Urothelium cell line (cell line): ENCODE results near the gene MON1B.
"Not testable (repeated sequence)": the region's sequence is repeated elsewhere in the genome, so short reads cannot be mapped to it uniquely, and the experiment has no call there.

Experiments used
- DNase-seq: peaks from one replicate; pipeline ENCODE4 v3.0.0; 2011; ENCODE audit warnings: low spot score, mixed read lengths
- FAIRE-seq: peaks from 2 replicates; lab custom pipeline; 2011; peaks lifted over from hg19 to GRCh38; lab: Jason Lieb, UNC

Gene MON1B

DNA sequence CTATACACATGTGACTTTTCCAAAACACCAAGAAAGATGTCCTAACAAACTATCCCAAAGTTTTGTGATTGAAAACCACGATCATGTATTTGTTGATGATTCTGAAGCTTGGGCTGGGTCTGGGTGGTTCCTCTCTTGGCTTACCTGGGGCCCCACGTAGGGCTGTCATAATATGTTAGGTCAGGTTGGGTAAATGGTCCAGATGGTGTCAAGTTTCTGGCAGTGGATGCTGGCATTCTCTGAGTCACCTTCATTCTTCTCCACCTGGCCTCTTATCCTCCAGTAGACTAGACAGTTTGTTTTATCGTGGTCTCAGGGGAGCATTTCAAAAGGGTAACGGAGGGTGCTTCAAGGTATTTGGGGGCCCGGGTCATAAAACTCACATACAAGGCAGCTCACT is 47.6 kb downstream of the MON1B start:
- FAIRE-seq: no peak
- no peak for DNase-seq

DNA sequence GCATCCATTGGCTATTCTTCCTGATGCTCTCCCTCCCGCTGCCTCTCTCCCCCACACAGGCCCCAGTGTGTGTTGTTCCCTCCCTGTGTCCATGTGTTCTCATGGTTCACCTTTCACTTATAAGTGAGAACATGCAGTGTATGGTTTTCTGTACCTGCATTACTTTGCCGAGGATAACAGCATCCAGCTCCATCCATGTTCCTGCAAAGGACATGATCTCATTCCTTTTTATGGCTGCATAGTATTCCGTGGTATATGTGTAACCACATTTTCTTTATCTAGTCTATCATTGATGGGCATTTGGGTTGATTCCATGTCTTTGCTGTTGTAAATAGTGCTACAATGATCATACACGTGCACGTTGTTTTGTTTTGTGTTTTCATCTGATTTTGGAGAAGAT is 51.5 kb downstream of the MON1B start:
- not testable (repeated sequence) for DNase-seq, FAIRE-seq

GRCh38 chr16:77246150-77246549 is 55.2 kb downstream of the MON1B start:
- FAIRE-seq: no peak
- no peak for DNase-seq

DNA sequence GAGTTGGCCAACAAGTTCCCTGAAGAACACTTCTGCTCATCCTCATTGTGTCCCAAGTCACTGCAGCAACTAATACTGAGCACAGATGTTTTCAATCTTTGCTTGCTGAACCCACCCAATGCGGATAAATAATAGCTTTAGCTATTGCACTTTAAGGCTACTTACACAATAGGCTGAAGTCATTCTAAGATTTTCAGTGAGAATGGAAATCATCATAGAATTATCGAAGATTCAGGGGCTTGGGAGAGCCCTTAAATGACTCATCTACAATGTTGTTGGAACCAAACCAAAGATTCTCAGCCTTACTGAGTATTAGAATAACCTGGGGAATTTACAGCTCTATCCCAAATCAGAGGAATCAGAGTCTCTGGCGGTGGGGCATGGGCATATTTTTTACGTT is 59.4 kb downstream of the MON1B start:
- FAIRE-seq (no peak), DNase-seq (no peak)
